IMR-90 (cell line): Measurements from ENCODE around the gene LAMP5. TPM values are rescaled to one million over a fixed set of nuclear protein-coding genes. Genes with fewer than 3 reads are reported as not detected.

Experiments
- ATAC-seq: fragments of 200-7000 bp; cut with Tn5 transposase; 2 replicates; pipeline ENCODE4 v1.9.1; 2020; ENCODE audit warnings: low read depth, mild to moderate bottlenecking, moderate library complexity
- BruUV-seq: library from RNA; stranded (reverse); fragments of 400-500 nt; replicated peaks from 2 replicates; lab custom pipeline; 2021; lab: Mats Ljungman, UMichigan
- CTCF ChIA-PET: fragments of 300-600 bp; formaldehyde crosslinking; extraction: SDS; loops from one replicate; lab custom pipeline; 2021; ENCODE audit warnings: antibody characterized with exemption; lab: Yijun Ruan, JAX
- POLR2A ChIA-PET: fragments of 300-600 bp; sonication (Branson Sonifier 250); formaldehyde crosslinking; loops from one replicate; lab custom pipeline; 2022; ENCODE audit warnings: antibody characterized with exemption; ENCODE audit not compliant: unreplicated experiment; lab: Charles Lee
- DNase-seq: peaks from one replicate; pipeline ENCODE4 v3.0.0; 2013
- H2AFZ ChIP-seq: replicated peaks from 2 replicates; pipeline ENCODE3; 2013; ENCODE audit warnings: low read length, mild to moderate bottlenecking; ENCODE audit not compliant: poor library complexity
- H2AK5ac ChIP-seq: 2 replicates; pipeline ENCODE4 v1.6.1; 2013; ENCODE audit warnings: low read depth, low read length, inconsistent platforms
- H2AK9ac ChIP-seq: replicated peaks from 2 replicates; pipeline ENCODE3; 2013; ENCODE audit warnings: mild to moderate bottlenecking, low read depth, low read length, moderate library complexity; ENCODE audit not compliant: poor library complexity
- H2BK120ac ChIP-seq: 2 replicates; pipeline ENCODE4 v1.6.1; 2013; ENCODE audit warnings: low read depth, low read length, inconsistent platforms
- H2BK15ac ChIP-seq: 3 replicates; pipeline ENCODE4 v1.6.1; 2013; ENCODE audit warnings: low read depth, low read length, inconsistent platforms
- H2BK20ac ChIP-seq: 2 replicates; pipeline ENCODE4 v1.6.1; 2013; ENCODE audit warnings: low read depth, mild to moderate bottlenecking, inconsistent platforms, low read length, moderate library complexity
- H2BK5ac ChIP-seq: 2 replicates; pipeline ENCODE4 v1.6.1; 2013; ENCODE audit warnings: mild to moderate bottlenecking, low read depth, low read length, inconsistent platforms; ENCODE audit not compliant: poor library complexity, severe bottlenecking
- H3K14ac ChIP-seq: replicated peaks from 2 replicates; pipeline ENCODE4 v1.6.1; 2013; ENCODE audit warnings: low read depth, low read length, inconsistent platforms
- H3K18ac ChIP-seq: 2 replicates; pipeline ENCODE4 v1.6.1; 2013; ENCODE audit warnings: low read depth, low read length, control low read depth
- H3K23ac ChIP-seq: 2 replicates; pipeline ENCODE4 v1.6.1; 2013; ENCODE audit warnings: low read depth, low read length, inconsistent platforms
- H3K27ac ChIP-seq: 2 replicates; pipeline ENCODE4 v1.5.1; 2013; ENCODE audit warnings: mild to moderate bottlenecking, control low read depth, low read length; ENCODE audit not compliant: insufficient read depth
- H3K27me3 ChIP-seq: 2 replicates; pipeline ENCODE4 v1.6.1; 2013; ENCODE audit warnings: low read length; ENCODE audit not compliant: control insufficient read depth, insufficient read depth
- H3K36me3 ChIP-seq: 2 replicates; pipeline ENCODE4 v1.6.1; 2013; ENCODE audit warnings: low read length, mixed read lengths; ENCODE audit not compliant: control insufficient read depth, insufficient read depth
- H3K4ac ChIP-seq: 2 replicates; pipeline ENCODE4 v1.6.1; 2013; ENCODE audit warnings: low read depth, low read length, inconsistent platforms
- H3K4me1 ChIP-seq: 2 replicates; pipeline ENCODE4 v1.6.1; 2013; ENCODE audit warnings: low read length, mixed read lengths; ENCODE audit not compliant: control insufficient read depth, insufficient read depth
- H3K4me2 ChIP-seq: 2 replicates; pipeline ENCODE4 v1.6.1; 2013; ENCODE audit warnings: low read depth, mild to moderate bottlenecking, control low read depth, low read length, moderate library complexity
- H3K4me3 ChIP-seq: 2 replicates; pipeline ENCODE4 v1.5.1; 2013; ENCODE audit warnings: low read depth, mild to moderate bottlenecking, control low read depth, low read length, moderate library complexity; ENCODE audit not compliant: insufficient read depth
- H3K56ac ChIP-seq: 2 replicates; pipeline ENCODE4 v1.6.1; 2013; ENCODE audit warnings: low read length, inconsistent platforms; ENCODE audit not compliant: insufficient read depth; ENCODE audit errors: extremely low read depth
- H3K79me1 ChIP-seq, 2 experiments: 2 replicates each; pipeline ENCODE4 v1.6.1; 2013; ENCODE audit warnings: low read length in 2 of 2, inconsistent platforms in 1 of 2, low read depth in 1 of 2
- H3K9ac ChIP-seq: 2 replicates; pipeline ENCODE4 v1.6.1; 2013; ENCODE audit warnings: low read depth, low read length, control low read depth
- H3K9me1 ChIP-seq: 2 replicates; pipeline ENCODE4 v1.6.1; 2013; ENCODE audit warnings: low read length, inconsistent platforms; ENCODE audit not compliant: insufficient read depth
- H3K9me3 ChIP-seq: 2 replicates; pipeline ENCODE4 v1.6.1; 2013; ENCODE audit warnings: low read length; ENCODE audit not compliant: control insufficient read depth, insufficient read depth
- H4K20me1 ChIP-seq: 2 replicates; pipeline ENCODE4 v1.6.1; 2013; ENCODE audit warnings: low read length, inconsistent platforms; ENCODE audit not compliant: insufficient read depth
- H4K5ac ChIP-seq: 2 replicates; pipeline ENCODE4 v1.6.1; 2013; ENCODE audit warnings: mild to moderate bottlenecking, low read depth, low read length, control low read depth
- H4K8ac ChIP-seq, 2 experiments: 2 replicates each; pipeline ENCODE4 v1.6.1; 2013; ENCODE audit warnings: low read depth in 2 of 2, low read length in 2 of 2, control low read depth in 1 of 2, inconsistent platforms in 1 of 2
- H4K91ac ChIP-seq: 2 replicates; pipeline ENCODE4 v1.6.1; 2013; ENCODE audit warnings: low read depth, low read length, inconsistent platforms; ENCODE audit not compliant: insufficient read depth
- BHLHE40 ChIP-seq: fragments of 150-350 bp; IDR thresholded peaks from 2 replicates; pipeline ENCODE4 v1.6.1; 2016; ENCODE audit warnings: mild to moderate bottlenecking, low read depth, low read length
- CHD1 ChIP-seq: IDR thresholded peaks from 2 replicates; pipeline ENCODE4 v1.6.1; 2012; ENCODE audit warnings: low read depth, low read length, improper control_type of control experiment
- FOS ChIP-seq: fragments of 150-350 bp; IDR thresholded peaks from 2 replicates; pipeline ENCODE4 v1.6.1; 2016; ENCODE audit warnings: low read depth, low read length
- MAFK ChIP-seq: IDR thresholded peaks from 2 replicates; pipeline ENCODE4 v1.6.1; 2012; ENCODE audit warnings: low read depth, low read length, improper control_type of control experiment
- MAZ ChIP-seq: IDR thresholded peaks from 2 replicates; pipeline ENCODE4 v1.6.1; 2012; ENCODE audit warnings: low read depth, mild to moderate bottlenecking, low read length, improper control_type of control experiment, moderate library complexity, borderline replicate concordance
- MXI1 ChIP-seq: IDR thresholded peaks from 2 replicates; pipeline ENCODE4 v1.6.1; 2012; ENCODE audit warnings: low read depth, mild to moderate bottlenecking, low read length, moderate library complexity, borderline replicate concordance
- POLR2A ChIP-seq: IDR thresholded peaks from 2 replicates; pipeline ENCODE4 v1.6.1; 2012; ENCODE audit warnings: mild to moderate bottlenecking, low read depth, low read length
- RCOR1 ChIP-seq: IDR thresholded peaks from 2 replicates; pipeline ENCODE4 v1.6.1; 2012; ENCODE audit warnings: mild to moderate bottlenecking, low read length, improper control_type of control experiment; ENCODE audit not compliant: insufficient replicate concordance
- RFX5 ChIP-seq: IDR thresholded peaks from 2 replicates; pipeline ENCODE4 v1.8.0; 2012; ENCODE audit warnings: low read depth, mild to moderate bottlenecking, low read length, moderate library complexity
- SMC3 ChIP-seq: fragments of 150-350 bp; IDR thresholded peaks from 2 replicates; pipeline ENCODE4 v1.6.1; 2016; ENCODE audit warnings: low read depth, mild to moderate bottlenecking, antibody characterized with exemption, low read length, moderate library complexity
- WGBS, 2 experiments: methylation state at CpG; one replicate each; pipeline versions ENCODE4 v1.1.5 to v1.1.7; 2013; ENCODE audit warnings: missing lambda C conversion rate in 2 of 2; ENCODE audit not compliant: insufficient read length in 1 of 2; ENCODE audit errors: extremely low coverage in 2 of 2; 5-methylcytosine and 5-hydroxymethylcytosine counted together
- dilution Hi-C: fragments of 300-500 bp; cut with HindIII; formaldehyde crosslinking; loops from one replicate; pipeline ENCODE4 v1.14.3; 2018; ENCODE audit warnings: low sequenced_read_pairs; ENCODE audit not compliant: unreplicated experiment
- in situ Hi-C: fragments of 300-500 bp; cut with MboI; formaldehyde crosslinking; loops from 3 replicates; pipeline ENCODE4 v1.14.3; 2019; ENCODE audit warnings: low sequenced_read_pairs, inconsistent platforms, mixed read lengths
- intact Hi-C: fragments of 100-400 bp; cut with micrococcal nuclease; formaldehyde crosslinking; loops from 2 replicates; pipeline ENCODE4 v1.10.0; 2022
- polyA plus RNA-seq, 3 experiments: library from polyadenylated mRNA; depleted of rRNA; stranded (reverse); fragments of >200 nt; gene quantifications; 2 replicates each; pipeline ENCODE4 v1.2.3, GENCODE V29; 2012; ENCODE audit warnings: low replicate concordance in 1 of 3
- total RNA-seq: library from RNA; depleted of rRNA; stranded (reverse); fragments of >200 nt; gene quantifications from 2 replicates; pipeline ENCODE4 v1.2.3, GENCODE V29; 2012
- TF ChIP-seq, protein P1 (sequence below): conservative IDR thresholded peaks from 2 replicates; pipeline ENCODE4 v1.5.1; 2012; ENCODE audit warnings: mild to moderate bottlenecking, low read depth, low read length, improper control_type of control experiment
- TF ChIP-seq, protein P2 (sequence below): fragments of 150-350 bp; IDR thresholded peaks from 2 replicates; pipeline ENCODE4 v1.6.1; 2017; ENCODE audit warnings: mild to moderate bottlenecking, antibody characterized with exemption, low read length, low read depth

The LAMP5 gene
- total and polyA plus RNA-seq, 2 of the 4 experiments (the other 2 are of a cell fraction), result not detected

DNA sequence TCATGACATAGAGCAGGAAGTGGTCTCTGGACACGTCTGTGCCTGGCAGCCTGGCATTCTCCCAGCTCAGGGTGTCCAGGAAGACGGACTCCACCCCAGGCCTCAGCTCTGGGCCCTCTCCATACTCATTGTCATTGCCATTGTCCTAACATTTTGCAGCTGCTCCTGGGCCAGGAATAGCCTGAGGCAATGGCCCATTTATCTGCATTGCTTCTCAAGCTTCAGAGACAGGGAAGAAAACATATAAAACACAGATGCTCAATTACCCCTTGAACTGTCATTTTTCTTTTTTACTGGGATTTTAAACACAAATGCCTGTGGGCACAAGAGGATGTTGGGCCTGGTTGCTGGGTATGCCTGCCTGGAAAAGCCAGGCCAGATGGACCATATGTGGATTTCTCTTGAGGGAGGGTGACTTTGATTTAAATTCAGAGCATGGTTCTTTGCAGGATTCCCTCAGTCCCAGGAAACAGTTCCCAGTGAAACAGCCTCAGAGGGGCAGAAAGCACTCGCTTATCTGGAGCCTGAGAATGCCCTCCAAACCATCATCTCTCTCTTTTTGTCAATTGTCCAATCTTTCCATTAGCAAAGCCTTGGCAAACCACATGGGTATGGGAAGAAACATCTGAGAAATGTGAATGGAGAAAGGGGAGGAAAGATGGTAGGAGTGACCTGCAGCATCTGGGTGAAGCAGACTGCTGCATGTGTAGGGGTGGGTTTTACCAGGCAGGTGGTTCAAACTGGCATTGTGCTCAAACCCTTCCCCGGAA lies 17.9 kb downstream of the LAMP5 start:
- Histone ChIP-seq H3K18ac (no peak overlapping the region), H3K9ac (no peak overlapping the region), H3K36me3 (no peaks in the 10 kb centered on the region), H2AK9ac (no peak overlapping the region), H2BK120ac (no peak overlapping the region), H2AFZ (no peak overlapping the region), H3K14ac (no peak overlapping the region), H3K4ac (no peak overlapping the region), H3K79me1 (no peaks in the 10 kb centered on the region), H4K91ac (no peak overlapping the region), H3K27ac (no peak overlapping the region), H3K23ac (no peak overlapping the region), H3K4me2 (no peak overlapping the region), H2BK5ac (no peak overlapping the region), H3K4me1 (no peaks in the 10 kb centered on the region), H2AK5ac (no peak overlapping the region), H2BK20ac (no peak overlapping the region), H4K5ac (no peak overlapping the region), H4K8ac (no peak overlapping the region), H3K56ac (no peak overlapping the region), H2BK15ac (no peak overlapping the region), H3K4me3 (no peak overlapping the region), H3K27me3 (peaks cover 9% of the 10 kb centered on the region), H3K9me1 (no peaks in the 10 kb centered on the region; the same call in 1 of the 2 replicates), H4K20me1 (no peaks in the 10 kb centered on the region), H3K9me3 (no peaks in the 10 kb centered on the region)
- CTCF ChIA-PET, result no interaction called here
- BruUV-seq, result no TSS peak
- in situ Hi-C loops (no loop called here), intact Hi-C loops (no loop called here), dilution Hi-C loops (no loop called here)
- WGBS, 2 experiments, result 100% methylated on average over 1 of the region's 4 CpGs; no CpG with 5 or more reads in 1 of the 2 experiments
- POLR2A ChIA-PET, result no interaction called here
- no peak for DNase-seq
- ATAC-seq, result no peak
- TF ChIP-seq MXI1 (no peak), BHLHE40 (no peak), MAFK (no peak), RFX5 (no peak), FOS (no peak), RCOR1 (no peak), MAZ (no peak), POLR2A (no peak), SMC3 (no peak), CHD1 (no peak)
- TF ChIP-seq, protein P1, sequence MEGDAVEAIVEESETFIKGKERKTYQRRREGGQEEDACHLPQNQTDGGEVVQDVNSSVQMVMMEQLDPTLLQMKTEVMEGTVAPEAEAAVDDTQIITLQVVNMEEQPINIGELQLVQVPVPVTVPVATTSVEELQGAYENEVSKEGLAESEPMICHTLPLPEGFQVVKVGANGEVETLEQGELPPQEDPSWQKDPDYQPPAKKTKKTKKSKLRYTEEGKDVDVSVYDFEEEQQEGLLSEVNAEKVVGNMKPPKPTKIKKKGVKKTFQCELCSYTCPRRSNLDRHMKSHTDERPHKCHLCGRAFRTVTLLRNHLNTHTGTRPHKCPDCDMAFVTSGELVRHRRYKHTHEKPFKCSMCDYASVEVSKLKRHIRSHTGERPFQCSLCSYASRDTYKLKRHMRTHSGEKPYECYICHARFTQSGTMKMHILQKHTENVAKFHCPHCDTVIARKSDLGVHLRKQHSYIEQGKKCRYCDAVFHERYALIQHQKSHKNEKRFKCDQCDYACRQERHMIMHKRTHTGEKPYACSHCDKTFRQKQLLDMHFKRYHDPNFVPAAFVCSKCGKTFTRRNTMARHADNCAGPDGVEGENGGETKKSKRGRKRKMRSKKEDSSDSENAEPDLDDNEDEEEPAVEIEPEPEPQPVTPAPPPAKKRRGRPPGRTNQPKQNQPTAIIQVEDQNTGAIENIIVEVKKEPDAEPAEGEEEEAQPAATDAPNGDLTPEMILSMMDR, result no peak
- TF ChIP-seq, protein P2, sequence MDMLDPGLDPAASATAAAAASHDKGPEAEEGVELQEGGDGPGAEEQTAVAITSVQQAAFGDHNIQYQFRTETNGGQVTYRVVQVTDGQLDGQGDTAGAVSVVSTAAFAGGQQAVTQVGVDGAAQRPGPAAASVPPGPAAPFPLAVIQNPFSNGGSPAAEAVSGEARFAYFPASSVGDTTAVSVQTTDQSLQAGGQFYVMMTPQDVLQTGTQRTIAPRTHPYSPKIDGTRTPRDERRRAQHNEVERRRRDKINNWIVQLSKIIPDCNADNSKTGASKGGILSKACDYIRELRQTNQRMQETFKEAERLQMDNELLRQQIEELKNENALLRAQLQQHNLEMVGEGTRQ, result no peak
